Choroid plexus epithelial cell (primary cell): Measurements from ENCODE around the gene TUT4.
A peak's percentile ranks its signal among the peaks of the same experiment; 100 is the strongest.

Experiments
- DNase-seq: peaks from one replicate; pipeline ENCODE4 v3.0.0-alpha.2; 2010; ENCODE audit warnings: low read depth
- H3K4me3 ChIP-seq: 2 replicates; pipeline ENCODE4 v1.5.1; 2011; ENCODE audit warnings: low read depth, mild to moderate bottlenecking, control low read depth, low read length, moderate library complexity
- CTCF ChIP-seq: conservative IDR thresholded peaks from 2 replicates; pipeline ENCODE4 v1.5.1; 2011; ENCODE audit warnings: low read depth, mild to moderate bottlenecking, control low read depth, inconsistent platforms, low read length, moderate library complexity

The TUT4 gene

GRCh38 chr1:52435650-52436049 lies 117.2 kb downstream of the TUT4 start:
- H3K4me3 ChIP-seq: no peak overlapping the region
- TF ChIP-seq CTCF: no peak
- DNase-seq: no peak

GRCh38 chr1:52435211-52435610 lies 117.7 kb downstream of the TUT4 start:
- H3K4me3 ChIP-seq: no peak overlapping the region
- DNase-seq: no peak
- TF ChIP-seq CTCF: no peak

- H3K4me3 ChIP-seq: no peak overlapping the region
- TF ChIP-seq CTCF: no peak
- no peak for DNase-seq
These were observed 120.1 kb downstream of the TUT4 start for GRCh38 chr1:52432807-52433206.

- DNase-seq: no peak
- H3K4me3 ChIP-seq: no peak overlapping the region
- TF ChIP-seq CTCF: no peak
These were observed 125.7 kb downstream of the TUT4 start for GRCh38 chr1:52427152-52427551.

- no peak for TF ChIP-seq CTCF
- DNase-seq: peak; percentile 67
- H3K4me3 ChIP-seq: no peak overlapping the region
These were observed 126.5 kb downstream of the TUT4 start for GRCh38 chr1:52426371-52426770.

- peak; percentile 25 for DNase-seq
- no peak overlapping the region for H3K4me3 ChIP-seq
- TF ChIP-seq CTCF: no peak
These were observed 128.1 kb downstream of the TUT4 start for GRCh38 chr1:52424813-52425212.

- H3K4me3 ChIP-seq: no peak overlapping the region
- no peak for DNase-seq
- TF ChIP-seq CTCF: no peak
These were observed 128.7 kb downstream of the TUT4 start for GRCh38 chr1:52424231-52424636.
